22Rv1 (cell line): ENCODE measurements around the gene PLCD3.

ENCODE experiments used
- CTCF ChIP-seq: fragments of 450-650 bp; IDR thresholded peaks from 2 replicates; pipeline ENCODE4 v1.5.1; 2017; ENCODE audit warnings: mild to moderate bottlenecking
- ZFX ChIP-seq: fragments of 450-650 bp; IDR thresholded peaks from 2 replicates; pipeline ENCODE4 v1.6.1; 2017; ENCODE audit warnings: antibody characterized with exemption, borderline replicate concordance

GRCh38 chr17:45063198-45063597, 69.1 kb downstream of the PLCD3 start:
- TF ChIP-seq CTCF, result no peak
- TF ChIP-seq ZFX, result no peak
